Mammary epithelial cell (primary cell): Measurements from ENCODE around the gene KDM4F.

ENCODE experiments used
- EZH2 ChIP-seq: IDR thresholded peaks from 2 replicates; pipeline ENCODE4 v1.6.1; 2012; ENCODE audit warnings: low read length, inconsistent platforms, borderline replicate concordance
- TF ChIP-seq, protein P1 (sequence below), 2 donors: IDR thresholded peaks in 1 of 2; conservative IDR thresholded peaks in 1 of 2; 2 replicates each; pipeline ENCODE4 v1.5.1; 2011 to 2012; ENCODE audit warnings: inconsistent platforms in 2 of 2, low read length in 2 of 2, mild to moderate bottlenecking in 2 of 2, control low read depth in 1 of 2, low read depth in 1 of 2; ENCODE audit not compliant: insufficient read depth in 1 of 2; ENCODE audit errors: extremely low read depth in 1 of 2

GRCh38 chr11:95084509-95084908 is 35.3 kb downstream of the KDM4F start:
- TF ChIP-seq, protein P1, sequence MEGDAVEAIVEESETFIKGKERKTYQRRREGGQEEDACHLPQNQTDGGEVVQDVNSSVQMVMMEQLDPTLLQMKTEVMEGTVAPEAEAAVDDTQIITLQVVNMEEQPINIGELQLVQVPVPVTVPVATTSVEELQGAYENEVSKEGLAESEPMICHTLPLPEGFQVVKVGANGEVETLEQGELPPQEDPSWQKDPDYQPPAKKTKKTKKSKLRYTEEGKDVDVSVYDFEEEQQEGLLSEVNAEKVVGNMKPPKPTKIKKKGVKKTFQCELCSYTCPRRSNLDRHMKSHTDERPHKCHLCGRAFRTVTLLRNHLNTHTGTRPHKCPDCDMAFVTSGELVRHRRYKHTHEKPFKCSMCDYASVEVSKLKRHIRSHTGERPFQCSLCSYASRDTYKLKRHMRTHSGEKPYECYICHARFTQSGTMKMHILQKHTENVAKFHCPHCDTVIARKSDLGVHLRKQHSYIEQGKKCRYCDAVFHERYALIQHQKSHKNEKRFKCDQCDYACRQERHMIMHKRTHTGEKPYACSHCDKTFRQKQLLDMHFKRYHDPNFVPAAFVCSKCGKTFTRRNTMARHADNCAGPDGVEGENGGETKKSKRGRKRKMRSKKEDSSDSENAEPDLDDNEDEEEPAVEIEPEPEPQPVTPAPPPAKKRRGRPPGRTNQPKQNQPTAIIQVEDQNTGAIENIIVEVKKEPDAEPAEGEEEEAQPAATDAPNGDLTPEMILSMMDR (conservative IDR thresholded peaks at IDR 0.05 in 1 of 2, IDR thresholded peaks at IDR 0.05 in 1 of 2; ENCODE audit: extremely low read depth in 1 of 2, insufficient read depth in 1 of 2, low read depth in 1 of 2, low read length in 2 of 2): no peak
- no peak for TF ChIP-seq EZH2
